GM18868 (cell line): ENCODE results near the gene CAPZA2.
"Not testable (repeated sequence)": the region's sequence is repeated elsewhere in the genome, so short reads cannot be mapped to it uniquely, and the experiment has no call there.

Source experiments
- ATAC-seq: cut with Tn5 transposase; IDR thresholded peaks from one replicate; pipeline ENCODE4 v1.9.1; 2021; ENCODE audit warnings: mild to moderate bottlenecking, moderate library complexity; ENCODE audit not compliant: unreplicated experiment

Gene CAPZA2

DNA sequence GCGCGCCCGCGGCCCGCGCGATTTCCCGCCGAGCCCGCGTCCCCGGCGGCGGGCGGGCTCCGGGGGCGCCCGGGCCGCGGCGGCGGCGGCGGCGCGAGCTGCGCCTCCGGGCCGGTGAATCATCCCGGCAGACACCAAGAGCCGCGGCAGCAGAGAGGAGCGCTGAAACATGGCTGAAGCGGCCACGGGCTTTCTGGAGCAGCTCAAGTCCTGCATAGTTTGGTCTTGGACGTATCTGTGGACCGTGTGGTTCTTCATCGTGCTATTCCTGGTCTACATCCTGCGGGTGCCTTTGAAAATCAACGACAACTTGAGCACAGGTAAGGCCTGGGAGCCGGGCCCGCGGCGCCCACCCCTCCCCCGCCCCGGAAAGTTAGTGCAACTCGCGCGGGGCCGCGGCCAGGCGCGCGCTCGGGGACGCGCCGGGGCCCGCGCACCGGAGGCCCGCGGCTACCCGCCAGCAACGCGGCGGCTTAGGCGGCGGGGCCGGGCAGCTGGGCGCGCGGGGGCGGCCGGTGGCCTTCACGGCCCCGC is 91.1 kb downstream of the CAPZA2 start, which contains the start of gene ST7:
Gene ST7 (plus strand): TSS at position 130 of the 534 bp plus-strand sequence. CDS start 40 bp downstream, at position 170.
- peak; percentile 30 for ATAC-seq

DNA sequence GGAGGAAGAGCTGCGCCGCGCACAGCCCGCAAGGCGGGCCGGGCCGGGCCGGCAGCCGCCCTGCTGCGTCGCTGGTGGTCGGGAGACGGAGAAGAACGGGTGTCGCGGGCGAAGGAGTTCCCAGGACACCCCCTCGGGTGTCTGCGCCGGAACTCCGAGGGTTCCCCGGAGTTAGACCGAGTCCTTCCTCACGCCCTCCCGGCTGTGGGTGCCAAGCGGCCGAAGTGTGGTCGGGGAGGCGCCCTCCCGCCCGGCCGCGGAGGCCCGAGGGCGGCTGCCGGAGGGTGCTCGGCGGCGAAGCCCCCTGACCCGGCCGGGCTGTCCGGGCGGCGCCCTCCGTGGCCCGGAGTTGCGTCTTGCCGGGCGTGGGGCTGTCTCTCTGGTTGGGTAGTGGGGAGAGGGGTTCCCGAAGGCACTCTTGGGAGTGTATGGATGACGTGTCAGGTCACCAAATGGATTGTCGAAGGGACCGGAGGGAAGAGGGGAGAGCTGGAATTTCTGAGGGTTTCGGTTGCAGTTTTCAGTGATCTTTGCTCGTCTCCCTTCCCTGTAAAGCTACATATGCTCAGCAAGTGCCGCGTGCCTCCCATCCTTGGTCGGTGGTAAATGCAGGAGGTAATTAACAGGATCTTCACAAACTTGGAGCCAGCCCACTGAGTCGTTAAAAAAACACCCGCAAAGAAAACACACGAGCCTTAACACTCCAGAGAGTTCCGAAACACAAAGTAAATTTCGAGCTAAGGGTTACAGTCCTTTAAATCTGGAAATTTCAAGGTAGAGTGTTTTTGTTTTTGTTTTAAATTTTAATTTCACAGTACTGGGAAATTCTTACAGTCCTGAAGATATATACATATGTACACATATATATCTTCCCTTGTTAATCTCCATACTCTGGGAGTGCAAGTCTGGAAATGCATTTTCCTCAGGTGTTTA is 91.8 kb downstream of the CAPZA2 start:
- peak; percentile 10 for ATAC-seq

DNA sequence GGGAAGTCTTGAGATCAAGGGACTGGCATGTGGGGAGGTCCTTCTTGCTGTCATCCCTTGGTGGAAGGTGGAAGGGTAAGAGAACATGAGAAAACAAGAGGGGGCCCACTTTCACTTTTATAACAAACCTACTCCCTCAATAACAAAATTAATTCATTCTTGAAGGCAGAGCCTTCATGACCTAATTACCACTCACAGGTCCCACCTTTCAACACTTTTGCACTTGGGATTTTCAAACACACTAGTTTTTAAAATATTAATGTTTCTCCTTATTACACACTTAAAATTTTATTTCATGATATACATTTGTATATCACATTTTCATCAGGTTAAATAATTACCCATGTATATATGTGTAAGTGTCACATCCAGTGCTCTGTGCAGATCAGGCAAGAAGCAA is 93.0 kb downstream of the CAPZA2 start:
- no peak for ATAC-seq

DNA sequence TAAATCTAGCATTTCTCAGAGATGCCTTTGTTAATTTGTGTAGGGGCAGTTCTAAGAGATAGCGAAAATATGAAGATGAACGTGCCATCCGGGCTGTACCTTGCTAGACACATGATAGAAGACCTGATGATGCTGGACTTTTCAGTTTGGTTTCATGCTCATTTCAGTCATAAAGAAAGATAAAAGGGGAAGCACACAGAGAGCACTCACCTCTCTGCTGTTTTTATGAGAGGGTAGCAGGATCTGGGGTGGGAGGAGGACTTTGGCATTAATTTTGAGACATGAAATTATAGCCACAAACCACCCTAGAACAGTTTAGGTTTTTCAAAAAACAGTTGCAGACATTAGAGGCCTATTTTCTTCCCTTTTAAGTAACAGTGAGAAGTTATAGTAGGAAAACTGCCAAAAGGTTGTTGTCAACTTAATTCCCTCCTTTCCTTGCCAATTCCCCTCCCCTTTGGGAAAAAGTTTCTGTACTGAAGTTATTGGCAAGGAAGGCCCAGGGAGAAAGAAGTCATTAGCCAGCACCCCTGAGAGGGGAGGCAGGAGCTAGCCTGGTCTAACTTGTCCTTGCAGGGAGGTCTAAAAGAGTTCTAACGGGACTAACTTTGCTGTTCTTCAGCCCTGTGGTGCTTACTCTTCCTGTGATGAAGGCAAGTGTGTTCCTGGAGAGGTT is 93.6 kb downstream of the CAPZA2 start:
- peak; percentile 84 for ATAC-seq

DNA sequence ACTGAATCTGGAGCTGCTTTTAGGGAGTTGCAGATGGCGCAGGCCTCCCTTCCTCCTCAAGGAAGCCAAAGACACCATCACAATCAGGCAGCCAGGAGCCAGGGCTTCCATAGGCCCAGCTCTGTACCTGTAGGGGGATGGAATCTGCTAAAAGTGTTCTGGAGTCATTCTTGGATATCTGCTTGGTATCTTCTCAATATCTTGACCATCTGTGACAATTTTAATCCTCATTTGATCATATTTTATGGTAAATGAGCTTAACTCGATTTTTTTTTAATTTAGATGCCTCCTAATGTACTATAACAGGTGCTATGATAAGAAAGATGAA is 94.1 kb downstream of the CAPZA2 start:
- no peak for ATAC-seq

DNA sequence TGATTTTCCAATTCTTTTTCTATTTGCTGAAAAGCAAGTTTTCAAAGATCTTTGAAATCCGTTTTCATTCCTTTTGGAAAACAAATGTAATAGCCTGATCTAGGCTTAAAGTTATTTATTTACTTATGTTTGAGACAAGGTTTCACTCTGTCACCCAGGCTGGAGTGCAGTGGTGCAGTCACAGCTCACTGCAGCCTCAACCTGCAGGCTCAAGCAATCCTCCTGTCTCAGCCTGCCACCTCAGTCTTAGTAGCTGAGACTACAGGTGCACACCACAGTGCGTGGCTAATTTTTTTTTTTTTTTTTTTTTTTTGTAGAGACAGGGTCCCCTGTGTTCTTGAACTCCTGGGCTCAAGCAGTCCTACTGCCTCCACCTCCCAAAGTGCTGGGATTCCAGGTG is 95.5 kb downstream of the CAPZA2 start:
- peak; percentile 32 for ATAC-seq

DNA sequence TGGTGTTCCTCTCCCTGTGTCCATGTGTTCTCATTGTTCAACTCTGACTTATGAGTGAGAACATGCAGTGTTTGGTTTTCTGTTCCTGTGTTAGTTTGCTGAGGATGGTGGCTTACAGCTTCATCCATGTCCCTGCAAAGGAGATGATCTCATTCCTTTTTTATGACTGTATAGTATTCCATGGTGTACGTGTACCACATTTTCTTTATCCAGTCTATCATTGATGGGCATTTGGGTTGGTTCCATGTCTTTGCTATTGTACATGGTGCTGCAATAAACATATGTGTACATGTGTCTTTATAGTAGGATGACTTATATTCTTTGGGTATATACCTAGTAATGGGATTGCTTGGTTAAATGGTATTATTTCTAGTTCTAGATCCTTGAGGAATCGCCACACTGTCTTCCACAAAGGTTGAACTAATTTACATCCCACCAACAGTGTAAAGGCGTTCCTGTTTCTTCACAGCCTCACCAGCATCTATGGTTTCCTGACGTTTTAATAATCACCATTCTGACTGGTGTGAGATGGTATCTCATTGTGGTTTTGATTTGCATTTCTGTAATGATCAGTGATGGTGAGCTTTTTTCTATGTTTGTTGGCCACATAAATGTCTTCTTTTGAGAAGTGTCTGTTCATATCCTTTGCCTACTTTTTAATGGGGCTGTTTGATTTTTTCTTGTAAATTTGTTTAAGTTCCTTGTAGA is 99.7 kb downstream of the CAPZA2 start:
- ATAC-seq: not testable (repeated sequence)

DNA sequence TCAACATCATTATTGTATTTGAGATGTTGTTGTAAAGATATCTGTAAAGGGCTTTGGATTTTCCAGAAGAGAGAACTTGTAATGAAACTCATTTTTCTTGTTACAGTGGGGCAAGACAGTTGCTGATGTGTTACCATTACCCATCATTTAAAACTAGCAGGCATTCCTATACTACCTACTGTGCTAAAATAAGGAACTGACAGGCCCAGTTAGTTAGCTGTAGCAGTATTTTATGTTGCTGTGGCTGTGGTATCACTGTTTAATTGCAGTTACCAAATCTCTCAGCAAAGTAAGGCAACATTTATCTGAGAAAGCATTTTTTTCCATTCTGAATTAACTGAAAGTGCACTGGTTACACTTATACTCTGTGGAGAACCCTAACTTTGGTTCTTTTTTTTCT is 100.8 kb downstream of the CAPZA2 start:
- peak; percentile 65 for ATAC-seq

DNA sequence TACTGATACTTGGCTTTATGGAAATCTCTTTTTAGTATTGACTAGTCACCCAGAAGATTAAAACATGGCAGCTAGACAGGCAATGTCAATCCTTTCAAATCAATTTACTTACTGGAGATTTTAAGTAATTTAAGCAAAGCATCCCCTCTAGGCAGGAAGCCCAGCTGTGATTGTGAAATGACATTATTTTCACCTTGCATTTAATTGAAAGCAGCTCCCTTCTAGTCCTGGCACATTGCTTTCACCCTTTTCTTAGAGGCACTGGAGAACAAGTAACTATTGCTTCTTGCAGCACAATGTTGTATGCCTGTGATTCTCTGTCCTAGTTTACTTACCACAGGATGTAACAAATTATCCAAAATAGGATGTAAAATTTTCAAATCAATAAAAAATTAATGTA is 104.2 kb downstream of the CAPZA2 start:
- ATAC-seq: no peak

DNA sequence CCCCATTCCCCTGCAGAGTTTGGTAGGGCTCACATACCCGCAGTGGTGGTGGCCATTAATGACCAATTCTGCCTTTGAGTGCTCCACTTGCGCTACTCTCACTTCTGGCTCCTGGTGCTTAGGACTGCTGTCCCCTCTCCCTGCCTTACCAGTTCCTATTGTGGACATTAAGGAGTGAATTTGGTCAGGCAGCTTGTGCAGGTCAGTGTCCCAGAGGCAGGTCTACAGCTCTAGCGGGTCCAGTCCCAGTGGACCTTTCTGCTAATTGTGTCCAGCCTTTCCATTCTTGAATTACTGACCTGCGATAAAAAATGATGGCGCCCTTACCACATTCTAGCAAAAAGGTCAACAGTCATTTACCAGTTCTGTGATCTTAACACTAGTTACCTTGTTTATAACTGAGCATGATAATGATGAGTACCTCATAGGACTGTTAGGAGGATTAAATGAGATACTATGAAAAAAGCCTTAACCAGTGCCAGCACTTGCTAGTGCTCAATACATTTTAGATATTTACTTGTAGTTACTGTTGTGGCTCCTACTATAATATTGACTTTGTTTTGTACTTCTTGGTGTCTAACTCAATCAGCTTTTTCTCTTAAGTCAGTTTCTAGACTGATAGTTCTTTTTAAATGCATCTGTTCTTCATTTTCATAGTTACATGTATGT is 105.0 kb downstream of the CAPZA2 start:
- no peak for ATAC-seq

DNA sequence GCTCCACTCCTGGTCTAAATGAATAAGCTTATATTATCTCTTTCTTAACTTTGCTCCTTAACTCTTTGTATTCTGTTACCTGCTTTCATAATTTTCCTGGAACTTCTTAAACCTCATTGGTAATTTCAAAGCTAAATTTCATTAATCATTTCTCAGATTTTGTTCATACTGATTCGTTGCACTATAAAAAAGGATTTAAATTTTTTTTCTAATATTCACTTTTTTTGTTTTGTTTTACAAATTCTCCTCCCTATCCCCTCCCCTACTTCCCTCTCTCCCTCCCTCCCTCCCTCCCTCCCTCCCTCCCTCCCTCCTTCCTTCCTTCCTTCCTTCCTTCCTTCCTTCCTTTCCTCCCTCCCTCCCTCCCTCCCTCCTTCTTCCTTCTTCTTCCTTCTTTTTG is 105.6 kb downstream of the CAPZA2 start:
- ATAC-seq: no peak

DNA sequence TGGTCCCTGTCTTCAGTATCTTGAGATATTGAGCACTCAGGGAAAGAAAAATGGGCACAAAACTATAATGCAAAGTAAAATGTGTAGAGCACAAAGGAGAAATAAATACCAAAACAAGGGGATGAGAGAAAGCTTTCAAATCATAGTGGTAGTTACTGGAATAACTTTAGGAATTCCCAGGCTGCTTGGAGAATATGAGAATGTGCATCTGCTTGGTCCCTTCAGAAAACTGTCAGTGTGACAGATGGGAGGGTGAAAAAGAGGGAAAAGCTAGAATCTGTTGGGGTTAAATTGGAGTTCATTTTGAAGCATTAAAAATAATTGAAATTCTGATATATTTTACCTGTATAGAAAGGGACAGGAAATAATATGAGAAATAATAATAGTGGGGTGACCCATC is 106.2 kb downstream of the CAPZA2 start:
- no peak for ATAC-seq

DNA sequence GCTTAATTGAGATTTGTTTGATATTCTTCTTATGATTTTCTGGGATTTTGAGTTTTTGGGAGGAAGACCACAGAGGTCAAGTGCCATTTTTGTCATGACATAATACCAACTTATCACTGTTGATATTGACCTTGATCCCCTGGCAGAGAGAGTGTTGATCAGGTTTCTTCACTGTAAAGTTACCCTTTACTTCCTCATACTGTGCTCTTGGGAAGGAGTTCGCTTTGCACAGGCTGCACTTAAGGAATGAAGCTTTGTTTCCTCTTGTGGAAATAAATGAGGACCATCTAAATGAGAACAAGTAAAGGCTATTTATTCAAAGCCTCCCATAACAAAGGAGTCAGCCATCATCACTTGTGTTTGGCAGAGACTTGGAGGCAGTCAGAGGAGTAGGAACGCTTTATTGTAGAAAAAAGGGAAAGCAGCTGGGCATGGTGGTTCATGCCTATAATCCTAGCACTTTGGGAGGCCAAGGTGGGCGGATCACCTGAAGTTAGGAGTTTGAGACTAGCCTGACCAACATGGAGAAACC is 107.0 kb downstream of the CAPZA2 start:
- ATAC-seq: no peak

DNA sequence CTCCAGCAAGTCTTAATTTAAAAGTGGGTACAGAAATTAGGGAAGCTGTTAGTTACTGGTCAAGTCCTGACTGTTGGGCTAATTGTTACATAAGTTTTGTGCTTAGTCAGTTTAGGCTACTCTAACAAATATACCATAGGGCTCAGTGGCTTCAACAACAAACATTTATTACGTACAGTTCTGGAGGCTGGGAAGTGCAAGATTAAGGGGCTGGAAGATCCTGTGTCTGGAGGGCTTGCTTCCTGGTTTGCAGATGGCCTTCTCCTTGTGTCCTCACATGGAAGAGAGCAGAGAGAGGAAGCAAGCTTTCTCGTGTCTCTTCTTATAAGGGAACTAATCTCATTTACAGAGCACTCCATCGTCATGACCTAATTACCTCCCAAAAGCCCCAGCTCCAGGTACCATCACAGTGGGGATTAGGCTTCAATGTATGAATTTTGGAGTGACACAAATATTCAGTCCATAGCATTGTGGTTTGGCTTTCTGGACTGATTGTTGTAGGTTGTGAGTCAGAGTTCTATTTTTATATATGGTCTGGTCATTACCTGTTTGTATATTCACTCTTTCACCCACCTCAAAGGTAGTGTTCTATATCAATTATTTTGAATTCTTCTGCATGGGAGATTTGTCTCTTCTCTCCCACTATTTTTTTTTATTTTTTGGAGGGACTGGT is 108.0 kb downstream of the CAPZA2 start:
- peak; percentile 89 for ATAC-seq

DNA sequence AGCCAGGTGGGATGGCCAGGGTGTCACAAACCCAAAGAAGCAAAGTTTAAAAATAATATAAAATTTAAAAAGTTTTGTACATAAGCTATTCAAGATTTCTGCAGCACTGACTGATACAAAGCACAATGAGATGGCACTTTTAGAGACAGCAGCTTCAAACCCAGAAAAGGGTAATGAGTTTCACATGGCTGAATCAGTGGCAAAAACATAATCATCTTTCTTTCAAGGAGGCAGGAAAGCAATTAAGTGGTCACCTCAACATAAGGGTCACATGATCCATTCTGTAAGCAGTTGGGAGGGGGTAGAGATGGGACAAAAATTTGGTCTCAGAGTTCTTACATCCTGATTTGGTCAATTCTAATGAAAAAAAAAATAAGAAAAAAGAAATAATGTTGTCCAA is 108.8 kb downstream of the CAPZA2 start:
- not testable (repeated sequence) for ATAC-seq
